Astrocyte of the cerebellum (primary cell): ENCODE measurements around the gene SERPINA1.
"Not testable (repeated sequence)": the region's sequence is repeated elsewhere in the genome, so short reads cannot be mapped to it uniquely, and the experiment has no call there.

ENCODE experiments used
- DNase-seq: peaks from one replicate; pipeline ENCODE4 v3.0.0-alpha.2; 2011; ENCODE audit warnings: low read depth
- H3K4me3 ChIP-seq: 2 replicates; pipeline ENCODE4 v1.5.1; 2011; ENCODE audit warnings: mild to moderate bottlenecking, low read depth, low read length, moderate library complexity
- CTCF ChIP-seq: IDR thresholded peaks from 2 replicates; pipeline ENCODE4 v1.5.1; 2012; ENCODE audit warnings: low read length, low read depth, moderate library complexity, mild to moderate bottlenecking; ENCODE audit errors: missing control alignments
- in situ Hi-C: cut with HindIII; loops from 2 replicates; pipeline ENCODE4 v1.10.0; 2017; ENCODE audit warnings: low sequenced_read_pairs

The SERPINA1 gene

GRCh38 chr14:94375552-94376107 lies 12.8 kb downstream of the SERPINA1 start:
- TF ChIP-seq CTCF: no peak
- no peak overlapping the region for H3K4me3 ChIP-seq
- no peak for DNase-seq
- in situ Hi-C loops: no loop called here

- no peak for TF ChIP-seq CTCF
- H3K4me3 ChIP-seq: no peak overlapping the region
- no peak for DNase-seq
- in situ Hi-C loops: no loop called here
These were observed 13.6 kb downstream of the SERPINA1 start for GRCh38 chr14:94374749-94375260.

GRCh38 chr14:94374116-94374515 lies 14.3 kb downstream of the SERPINA1 start:
- H3K4me3 ChIP-seq: no peak overlapping the region
- DNase-seq: no peak
- TF ChIP-seq CTCF: no peak
- in situ Hi-C loops: no loop called here

GRCh38 chr14:94373708-94374107 lies 14.7 kb downstream of the SERPINA1 start:
- in situ Hi-C loops: no loop called here
- no peak for TF ChIP-seq CTCF
- peak; percentile 94 for DNase-seq
- H3K4me3 ChIP-seq: no peak overlapping the region

- TF ChIP-seq CTCF: peak; percentile 13
- H3K4me3 ChIP-seq: no peak overlapping the region
- DNase-seq: no peak
- in situ Hi-C loops: no loop called here
These were observed 16.3 kb downstream of the SERPINA1 start for GRCh38 chr14:94372021-94372605.

GRCh38 chr14:94370524-94370910 lies 17.9 kb downstream of the SERPINA1 start:
- in situ Hi-C loops: no loop called here
- DNase-seq: no peak
- no peak for TF ChIP-seq CTCF
- H3K4me3 ChIP-seq: no peak overlapping the region

- in situ Hi-C loops, DNase-seq: not testable (repeated sequence)
These were observed 18.5 kb downstream of the SERPINA1 start for GRCh38 chr14:94369766-94370523.

More at GRCh38 chr14:94369766-94370523, 18.5 kb downstream of the SERPINA1 start:
- H3K4me3 ChIP-seq: not testable (repeated sequence)
